HG02642 (cell line): ENCODE data around the gene GDPD2.
A peak's percentile ranks its signal among the peaks of the same experiment; 100 is the strongest.
"Not testable (repeated sequence)": the region's sequence is repeated elsewhere in the genome, so short reads cannot be mapped to it uniquely, and the experiment has no call there.

Experiments
- ATAC-seq: cut with Tn5 transposase; IDR thresholded peaks from one replicate; pipeline ENCODE4 v1.9.1; 2021; ENCODE audit warnings: mild to moderate bottlenecking; ENCODE audit not compliant: unreplicated experiment, poor library complexity

The GDPD2 gene, protein sequence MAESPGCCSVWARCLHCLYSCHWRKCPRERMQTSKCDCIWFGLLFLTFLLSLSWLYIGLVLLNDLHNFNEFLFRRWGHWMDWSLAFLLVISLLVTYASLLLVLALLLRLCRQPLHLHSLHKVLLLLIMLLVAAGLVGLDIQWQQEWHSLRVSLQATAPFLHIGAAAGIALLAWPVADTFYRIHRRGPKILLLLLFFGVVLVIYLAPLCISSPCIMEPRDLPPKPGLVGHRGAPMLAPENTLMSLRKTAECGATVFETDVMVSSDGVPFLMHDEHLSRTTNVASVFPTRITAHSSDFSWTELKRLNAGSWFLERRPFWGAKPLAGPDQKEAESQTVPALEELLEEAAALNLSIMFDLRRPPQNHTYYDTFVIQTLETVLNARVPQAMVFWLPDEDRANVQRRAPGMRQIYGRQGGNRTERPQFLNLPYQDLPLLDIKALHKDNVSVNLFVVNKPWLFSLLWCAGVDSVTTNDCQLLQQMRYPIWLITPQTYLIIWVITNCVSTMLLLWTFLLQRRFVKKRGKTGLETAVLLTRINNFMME

DNA sequence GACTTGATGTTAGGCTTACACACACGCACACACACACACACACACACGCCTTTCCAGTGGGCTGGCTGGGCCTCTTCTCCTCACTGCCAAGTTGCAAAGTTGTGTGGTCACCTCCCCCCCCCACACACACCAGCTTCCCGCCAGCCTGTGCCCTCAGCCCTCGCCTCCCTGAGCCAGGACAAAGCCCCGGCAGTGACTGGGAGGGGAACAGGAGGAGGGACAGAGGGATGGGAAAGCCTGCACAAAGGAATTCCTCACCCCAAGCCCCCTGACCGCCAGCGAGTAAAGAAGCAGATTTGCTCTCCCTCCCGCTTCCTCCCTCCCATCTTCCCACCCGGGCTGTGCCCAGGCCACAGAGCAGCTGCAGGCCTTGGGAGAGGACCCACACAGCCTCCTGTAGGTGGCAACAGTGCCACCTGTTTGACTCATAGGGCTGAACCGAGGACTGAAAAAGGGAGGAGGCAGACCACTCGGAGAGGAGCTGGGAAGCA, at the start of gene GDPD2:
Gene GDPD2, plus strand, starts transcription at position 464 of the 491 bp plus-strand sequence. CDS start 1,671 bp downstream, outside the sequence.
- ATAC-seq: no peak

DNA sequence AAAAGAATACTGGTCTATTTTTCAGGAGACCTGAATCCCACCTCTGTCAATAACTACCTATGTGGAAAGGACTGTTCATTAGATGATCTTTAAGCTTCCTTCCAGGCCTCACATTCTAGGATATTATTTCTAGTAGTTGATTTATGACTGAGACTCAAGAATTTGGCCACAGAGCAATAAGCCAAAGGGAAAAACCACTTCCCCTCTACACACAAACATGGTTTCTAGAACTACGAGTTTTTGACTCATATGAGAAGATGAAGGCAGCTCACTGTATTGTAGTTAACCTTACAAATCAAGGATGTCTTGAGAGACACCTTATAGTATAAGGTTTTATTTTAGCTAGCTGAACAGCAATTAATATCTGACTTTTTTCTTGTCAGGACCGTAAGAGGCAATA, 36.9 kb upstream of the GDPD2 start:
- ATAC-seq: no peak

DNA sequence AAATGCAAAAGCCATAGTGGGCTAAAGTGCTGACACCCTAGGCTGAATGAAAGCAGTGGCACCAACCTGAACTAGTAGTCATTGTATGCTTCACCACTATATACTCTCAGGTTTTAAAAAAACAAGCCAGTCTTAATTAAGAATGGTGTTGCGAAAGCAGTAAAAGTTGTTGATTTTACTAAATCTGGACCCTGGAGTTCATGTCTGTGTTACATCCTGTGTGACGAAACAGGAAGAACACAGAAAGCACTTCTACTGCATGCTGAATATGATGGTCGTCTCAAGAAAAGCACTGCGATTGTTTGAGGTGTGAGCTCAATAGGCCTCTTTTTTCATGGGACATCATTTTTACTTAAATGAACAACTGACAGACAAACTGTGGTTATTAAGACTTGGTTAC, 24.2 kb upstream of the GDPD2 start:
- no peak for ATAC-seq

- ATAC-seq: not testable (repeated sequence)
Observed at GRCh38 chrX:70400181-70400580, 22.9 kb upstream of the GDPD2 start.

- no peak for ATAC-seq
Observed at GRCh38 chrX:70402721-70403120, 20.4 kb upstream of the GDPD2 start.

GRCh38 chrX:70405003-70405402, 18.1 kb upstream of the GDPD2 start:
- ATAC-seq: no peak

DNA sequence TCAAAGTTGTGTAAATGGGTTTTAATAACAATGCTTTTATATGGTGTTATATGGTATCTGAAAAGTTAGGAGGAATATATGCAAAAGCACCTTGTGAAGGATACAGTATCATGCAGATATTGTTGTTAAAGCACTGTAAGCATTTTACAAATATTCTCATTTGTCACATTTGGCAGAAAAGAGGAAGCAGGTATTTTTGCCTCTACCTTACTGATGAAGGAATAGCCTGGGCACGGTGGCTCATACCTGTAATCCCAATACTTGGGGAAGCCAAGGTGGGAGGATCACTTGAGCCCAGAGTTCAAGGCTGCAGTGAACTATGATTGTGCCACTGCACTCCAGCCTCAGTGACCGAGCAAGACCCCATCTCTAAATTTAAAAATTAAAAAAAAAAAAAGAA, 12.2 kb upstream of the GDPD2 start:
- ATAC-seq: no peak

GRCh38 chrX:70411475-70411874, 11.6 kb upstream of the GDPD2 start:
- ATAC-seq: no peak

DNA sequence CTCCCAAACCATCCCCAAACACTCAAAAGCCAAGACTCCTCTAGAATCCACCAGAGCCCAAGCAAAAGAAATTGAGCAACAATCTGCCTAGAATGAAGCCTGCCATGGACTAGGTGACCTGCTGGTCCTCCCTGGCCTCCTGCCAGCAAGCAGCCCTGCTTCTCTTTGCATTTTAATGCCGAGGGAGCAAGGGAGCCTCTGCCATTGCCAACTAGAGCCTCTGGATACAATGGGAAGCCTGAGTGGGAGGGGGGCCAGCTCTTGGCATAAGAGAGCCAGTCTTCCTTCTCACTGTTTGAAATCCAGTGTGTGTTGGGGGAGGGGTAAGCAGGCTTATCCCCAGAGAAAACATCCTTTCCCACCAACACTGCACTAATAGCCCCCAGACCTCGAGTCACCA, 1.5 kb upstream of the GDPD2 start:
- ATAC-seq: no peak

GRCh38 chrX:70423936-70424675, 992 bp downstream of the GDPD2 start:
- no peak for ATAC-seq

GRCh38 chrX:70424801-70425200, 1.7 kb downstream of the GDPD2 start:
- no peak for ATAC-seq

GRCh38 chrX:70426286-70427278, 3.5 kb downstream of the GDPD2 start:
- no peak for ATAC-seq

DNA sequence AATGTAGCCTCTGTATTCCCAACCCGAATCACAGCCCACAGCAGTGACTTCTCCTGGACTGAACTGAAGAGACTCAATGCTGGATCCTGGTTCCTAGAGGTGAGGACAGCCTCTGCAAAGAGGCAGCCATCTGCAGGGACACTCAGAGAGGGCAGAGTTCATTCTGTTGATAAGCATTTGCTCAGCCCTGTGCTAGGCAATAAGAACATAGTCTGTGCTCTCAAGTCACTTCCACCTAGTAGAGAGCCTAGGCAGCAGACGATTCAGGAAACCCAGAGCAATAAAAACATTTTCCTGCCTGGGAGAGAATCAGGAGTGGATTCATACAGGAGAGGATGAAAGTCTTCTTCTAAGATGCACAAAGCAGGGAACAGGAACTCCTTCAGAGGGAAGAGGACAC, 4.3 kb downstream of the GDPD2 start:
- ATAC-seq: no peak

DNA sequence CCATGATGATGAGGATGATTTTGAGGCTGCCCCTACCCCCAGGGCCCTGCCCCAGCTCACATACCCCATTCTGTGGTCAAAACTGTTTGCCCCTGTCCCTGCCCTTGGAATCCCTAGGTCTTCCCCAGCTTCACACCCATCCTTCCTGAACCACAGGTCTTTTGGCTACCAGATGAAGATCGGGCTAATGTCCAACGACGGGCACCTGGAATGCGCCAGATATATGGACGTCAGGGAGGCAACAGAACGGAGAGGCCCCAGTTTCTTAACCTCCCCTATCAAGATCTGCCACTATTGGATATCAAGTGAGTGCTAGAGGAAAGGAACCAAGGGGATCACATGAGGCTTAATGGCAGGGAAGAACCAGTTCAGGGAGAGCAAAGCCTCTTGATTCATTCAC, 6.6 kb downstream of the GDPD2 start:
- ATAC-seq: no peak

DNA sequence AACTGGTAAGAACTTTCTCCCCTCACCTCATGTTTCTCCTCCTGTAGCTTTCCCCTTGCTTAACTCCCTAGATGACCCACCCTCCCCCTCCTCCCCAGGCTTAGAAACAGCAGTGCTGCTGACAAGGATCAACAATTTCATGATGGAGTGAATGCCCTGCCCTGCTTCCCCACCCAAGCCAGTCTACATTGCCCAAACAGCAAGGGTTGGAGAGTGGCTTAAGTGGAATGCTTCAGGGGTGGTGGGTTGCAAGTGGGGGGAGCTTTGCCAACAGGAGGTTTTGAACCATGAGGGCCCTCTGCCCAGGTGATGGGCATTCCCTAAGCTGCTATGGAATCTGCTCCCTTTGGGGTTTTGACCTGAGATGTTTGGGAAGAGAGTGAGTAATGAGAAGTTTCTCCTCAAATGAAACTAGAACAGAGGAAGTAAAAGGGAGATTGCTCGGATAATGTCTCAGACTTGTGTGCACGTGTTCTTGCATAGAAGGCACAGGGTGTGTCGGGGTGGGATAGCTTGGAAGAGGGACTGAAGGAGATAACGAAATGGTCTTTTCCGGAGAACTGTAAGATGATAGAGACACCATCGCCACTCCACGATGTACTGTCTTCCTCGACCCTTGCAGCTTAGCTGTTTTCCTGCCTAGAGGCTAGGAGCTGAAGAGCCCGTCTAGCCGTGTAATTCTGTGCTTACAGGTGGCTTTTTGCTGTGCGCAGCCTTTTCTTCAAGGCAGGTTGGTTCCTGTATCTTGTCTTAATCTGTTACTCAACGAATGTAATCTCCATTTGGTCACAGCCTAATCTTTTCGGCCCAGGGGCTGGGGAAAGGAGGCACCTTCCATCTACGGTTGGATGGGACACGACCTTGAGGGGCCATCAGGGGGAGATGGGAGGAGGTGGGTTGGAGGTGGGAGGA, 10.1 kb downstream of the GDPD2 start:
- ATAC-seq: no peak

- ATAC-seq: peak; percentile 77
Observed at GRCh38 chrX:70433848-70434351, 10.8 kb downstream of the GDPD2 start.

DNA sequence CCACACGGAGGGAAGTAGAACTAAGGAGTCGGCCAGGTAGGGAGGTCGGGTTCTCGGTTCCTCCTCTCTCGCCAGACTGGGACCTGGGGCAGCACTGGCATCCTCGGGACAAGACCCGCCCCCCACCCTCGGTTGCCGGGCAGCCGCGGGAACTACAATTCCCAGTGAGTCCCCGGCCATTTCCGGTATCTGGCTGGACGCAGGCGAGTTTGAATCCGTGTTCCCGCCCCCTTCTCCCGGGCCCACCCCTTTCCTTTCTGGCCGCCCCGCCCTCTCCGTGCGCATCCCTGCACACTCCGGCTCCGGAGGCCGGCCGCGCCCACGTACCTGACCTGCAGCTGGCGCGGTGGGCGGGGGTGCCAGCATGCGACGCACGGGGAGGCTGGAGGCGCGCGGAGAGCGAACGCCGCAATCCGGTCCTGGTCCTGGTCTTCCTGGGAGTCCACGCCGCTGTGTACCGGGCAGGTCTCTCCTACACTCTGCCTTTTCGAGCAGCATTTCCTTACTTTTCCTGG, 11.3 kb downstream of the GDPD2 start:
- ATAC-seq: peak; percentile 77

GRCh38 chrX:70434914-70435586, 11.9 kb downstream of the GDPD2 start:
- no peak for ATAC-seq
